T-helper 2 cell treated with Interferon-gamma antibody and Interleukin-4, amounts not matched to agents 5 μg/mL and 100 μg/mL, for 36 hours (primary cell): ENCODE data around the gene MARVELD1.

Experiments used
- DNase-seq: peaks from one replicate; pipeline ENCODE4 v3.0.0; 2021; ENCODE audit warnings: low spot score
- H3K27ac Mint-ChIP-seq: one replicate; pipeline ENCODE4 v1.8.0; 2021; ENCODE audit warnings: mild to moderate bottlenecking, mixed read lengths
- H3K27me3 Mint-ChIP-seq: one replicate; pipeline ENCODE4 v1.8.0; 2021; ENCODE audit warnings: low read depth, mixed read lengths
- H3K36me3 Mint-ChIP-seq: one replicate; pipeline ENCODE4 v1.8.0; 2021; ENCODE audit warnings: low read depth, mixed read lengths
- H3K4me1 Mint-ChIP-seq: one replicate; pipeline ENCODE4 v1.8.0; 2021; ENCODE audit warnings: low read depth, mixed read lengths
- H3K4me3 Mint-ChIP-seq: one replicate; pipeline ENCODE4 v1.8.0; 2022; ENCODE audit warnings: mild to moderate bottlenecking, moderate library complexity, mixed read lengths
- H3K9me3 Mint-ChIP-seq: one replicate; pipeline ENCODE4 v1.8.0; 2021; ENCODE audit warnings: mixed read lengths

The MARVELD1 gene

DNA sequence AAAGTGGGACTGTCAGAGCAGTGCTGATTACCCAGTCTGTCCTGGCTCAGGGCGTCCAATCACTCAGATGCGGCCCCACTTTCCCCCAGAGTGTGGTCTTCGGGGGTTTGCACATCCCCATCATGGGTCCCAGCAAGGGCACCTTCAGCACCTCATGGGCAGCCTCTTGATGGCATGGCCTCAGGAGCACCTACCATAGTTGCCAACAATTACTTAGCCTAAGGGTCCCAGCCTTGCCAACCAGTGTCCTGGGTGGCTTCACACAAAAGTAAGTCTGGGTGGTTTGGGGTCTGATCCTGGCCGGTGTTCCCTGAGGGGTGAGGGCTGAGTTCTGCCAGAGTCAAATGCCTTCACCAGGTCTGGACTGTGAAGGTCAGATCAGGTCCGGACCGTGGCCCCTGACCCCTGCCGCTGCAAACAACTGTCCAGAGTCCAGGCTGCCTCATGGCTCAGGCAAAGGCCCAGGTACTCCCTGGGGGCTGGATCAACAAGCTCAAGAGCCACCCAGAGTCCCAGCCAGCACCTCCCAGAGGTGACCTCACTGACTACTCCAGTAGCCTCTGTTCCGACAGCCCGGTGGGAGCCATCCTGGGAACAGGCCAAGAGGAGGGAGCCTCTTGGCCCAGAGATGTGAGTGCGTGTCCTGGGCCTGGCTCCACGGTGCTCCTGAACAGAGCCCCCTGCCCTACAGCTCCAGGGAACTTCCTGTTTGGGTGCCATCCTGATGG, 6.2 kb upstream of the MARVELD1 start:
- no peaks in the 10 kb centered on the region for H3K36me3 Mint-ChIP-seq
- H3K4me3 Mint-ChIP-seq, result no peak overlapping the region
- DNase-seq, result no peak
- peaks cover 13% of the 10 kb centered on the region for H3K27me3 Mint-ChIP-seq
- H3K27ac Mint-ChIP-seq, result no peak overlapping the region
- peaks cover 1% of the 10 kb centered on the region for H3K4me1 Mint-ChIP-seq
- H3K9me3 Mint-ChIP-seq, result no peaks in the 10 kb centered on the region

DNA sequence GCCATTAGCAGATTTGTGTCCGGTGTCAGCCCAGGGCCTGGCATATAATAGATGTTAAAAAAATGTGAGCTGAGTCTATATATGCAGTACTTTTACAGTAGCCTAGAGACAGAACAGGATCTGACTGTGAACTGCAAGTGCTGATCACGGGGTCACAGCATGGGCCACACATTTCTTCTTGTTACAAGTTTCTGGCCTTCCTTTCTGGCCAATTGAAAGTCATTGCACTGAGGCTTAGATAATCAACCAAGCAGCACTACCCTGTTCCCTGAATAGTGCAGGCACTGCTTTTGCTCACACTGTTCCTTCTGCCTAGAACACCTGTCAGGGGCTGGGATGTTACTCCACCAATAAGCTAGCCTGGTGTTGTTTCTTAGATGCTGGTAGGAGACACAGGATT, 5.4 kb upstream of the MARVELD1 start:
- H3K27ac Mint-ChIP-seq, result no peak overlapping the region
- H3K4me3 Mint-ChIP-seq, result no peak overlapping the region
- peaks cover 18% of the 10 kb centered on the region for H3K27me3 Mint-ChIP-seq
- no peaks in the 10 kb centered on the region for H3K36me3 Mint-ChIP-seq
- peaks cover 3% of the 10 kb centered on the region for H3K4me1 Mint-ChIP-seq
- H3K9me3 Mint-ChIP-seq, result no peaks in the 10 kb centered on the region
- no peak for DNase-seq

DNA sequence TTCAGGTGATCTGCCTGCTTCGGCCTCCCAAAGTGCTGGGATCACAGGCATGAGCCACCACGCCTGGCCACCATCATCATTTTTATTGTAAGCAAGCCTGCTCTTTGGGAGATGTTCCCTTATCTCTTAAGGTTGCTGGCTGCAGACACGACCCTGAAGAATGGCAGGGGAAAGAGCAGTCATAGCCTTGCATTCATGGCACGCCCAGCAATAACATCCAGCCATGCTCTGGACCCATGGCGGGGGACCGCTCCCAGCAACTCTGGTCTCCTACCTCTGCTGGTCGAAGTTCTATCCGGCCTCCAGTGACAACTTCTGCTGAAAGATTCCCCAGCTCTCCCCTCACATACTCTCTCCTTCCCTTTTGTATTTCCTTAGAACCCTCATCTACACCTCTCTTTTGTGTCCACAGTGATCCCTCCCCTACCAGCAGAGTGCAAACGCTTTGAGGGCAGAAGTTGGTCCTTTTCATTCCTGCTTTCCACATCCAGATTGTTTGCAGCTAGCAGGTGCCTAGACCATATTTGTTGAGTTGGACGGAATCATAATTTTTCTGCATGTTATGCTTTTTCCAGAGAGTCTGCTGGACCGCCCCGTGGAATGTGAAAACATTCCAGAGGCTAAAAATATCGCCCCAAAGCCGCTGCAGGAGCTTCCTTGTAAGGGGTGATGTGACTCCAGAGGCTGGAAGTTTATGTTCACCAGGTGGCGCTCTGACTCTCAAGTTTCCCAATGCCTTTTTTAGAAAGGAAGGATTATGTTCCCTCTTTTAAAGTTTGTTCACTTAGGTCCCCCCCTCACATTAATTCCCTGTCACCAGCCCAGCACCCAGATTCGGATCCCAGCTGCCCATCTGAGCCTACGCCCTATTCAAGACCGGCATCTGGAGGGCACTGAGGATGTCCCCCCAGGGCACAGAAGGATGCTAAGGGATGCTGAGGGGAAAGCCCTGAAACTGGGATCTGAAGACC, 4.3 kb upstream of the MARVELD1 start:
- Mint-ChIP-seq H3K4me1 (peaks cover 5% of the 10 kb centered on the region), H3K27me3 (peaks cover 20% of the 10 kb centered on the region), H3K4me3 (no peak overlapping the region), H3K9me3 (no peaks in the 10 kb centered on the region), H3K36me3 (no peaks in the 10 kb centered on the region), H3K27ac (no peak overlapping the region)
- no peak for DNase-seq

DNA sequence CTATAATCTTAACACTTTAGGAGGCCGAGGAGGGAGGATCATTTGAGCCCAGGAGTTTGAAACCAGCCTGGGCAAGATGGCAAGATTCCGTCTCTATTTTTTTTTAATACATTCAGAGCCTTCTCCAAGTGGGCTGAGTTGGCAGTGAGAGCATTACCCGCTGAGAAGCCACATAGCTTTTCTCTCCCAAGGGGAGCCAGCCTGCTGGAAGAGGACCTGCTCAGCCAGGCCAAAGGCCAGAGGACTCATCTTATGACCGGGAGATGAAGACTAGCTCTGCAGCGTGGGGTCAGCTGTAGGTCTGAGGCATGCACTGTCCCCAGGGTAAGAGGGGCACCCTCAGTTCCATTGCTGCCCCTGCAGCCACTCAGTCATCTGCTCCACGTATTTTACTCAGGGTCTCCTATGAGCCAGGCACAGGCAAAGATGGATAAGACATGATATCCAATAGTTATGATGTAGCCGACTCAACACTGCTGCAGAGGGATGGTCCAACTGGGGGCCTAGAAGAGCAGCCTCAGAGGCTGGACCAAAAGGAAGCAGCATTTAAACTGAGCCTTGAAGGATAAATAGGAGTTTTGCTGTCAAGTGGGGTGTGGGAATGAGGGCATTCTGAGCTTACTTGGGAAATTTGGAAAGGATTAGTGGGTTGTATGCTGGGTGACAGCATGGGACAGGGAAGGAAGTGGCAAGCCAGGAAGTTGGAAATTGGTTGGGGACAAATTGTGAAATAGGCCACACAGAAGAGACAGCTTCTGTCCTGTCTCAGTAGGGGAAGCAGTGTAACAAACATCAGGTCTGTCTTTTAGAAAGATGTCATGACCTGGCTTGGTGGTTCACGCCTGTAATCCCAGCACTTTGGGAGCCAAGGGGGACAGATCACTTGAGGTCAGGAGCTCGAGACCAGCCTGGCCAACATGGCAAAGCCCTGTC, 1.6 kb upstream of the MARVELD1 start:
- no peaks in the 10 kb centered on the region for H3K9me3 Mint-ChIP-seq
- peaks cover 7% of the 10 kb centered on the region for H3K4me1 Mint-ChIP-seq
- peak overlapping the region; percentile 38 for H3K4me3 Mint-ChIP-seq
- no peaks in the 10 kb centered on the region for H3K36me3 Mint-ChIP-seq
- no peak for DNase-seq
- peaks cover 31% of the 10 kb centered on the region for H3K27me3 Mint-ChIP-seq
- H3K27ac Mint-ChIP-seq, result peak overlapping the region; percentile 22

DNA sequence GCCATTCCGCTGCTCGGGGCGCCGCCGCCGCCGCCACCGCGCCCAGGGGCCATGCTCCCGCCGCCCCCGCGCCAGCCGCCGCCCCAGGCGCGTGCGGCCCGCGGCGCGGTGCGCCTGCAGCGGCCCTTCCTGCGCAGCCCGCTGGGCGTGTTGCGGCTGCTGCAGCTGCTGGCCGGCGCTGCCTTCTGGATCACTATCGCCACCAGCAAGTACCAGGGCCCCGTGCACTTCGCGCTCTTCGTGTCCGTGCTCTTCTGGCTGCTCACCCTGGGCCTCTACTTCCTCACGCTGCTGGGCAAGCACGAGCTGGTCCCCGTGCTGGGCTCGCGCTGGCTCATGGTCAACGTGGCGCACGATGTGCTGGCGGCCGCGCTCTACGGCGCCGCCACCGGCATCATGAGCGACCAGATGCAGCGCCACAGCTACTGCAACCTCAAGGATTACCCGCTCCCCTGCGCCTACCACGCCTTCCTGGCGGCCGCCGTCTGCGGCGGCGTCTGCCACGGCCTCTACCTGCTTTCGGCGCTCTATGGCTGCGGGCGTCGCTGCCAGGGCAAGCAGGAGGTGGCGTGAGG, 383 bp downstream of the MARVELD1 start:
- Mint-ChIP-seq H3K4me3 (peak overlapping the region; percentile 97), H3K4me1 (peaks cover 7% of the 10 kb centered on the region), H3K9me3 (no peaks in the 10 kb centered on the region), H3K27ac (peak overlapping the region; percentile 91), H3K36me3 (no peaks in the 10 kb centered on the region), H3K27me3 (peaks cover 28% of the 10 kb centered on the region)
- peak; percentile 60 for DNase-seq

DNA sequence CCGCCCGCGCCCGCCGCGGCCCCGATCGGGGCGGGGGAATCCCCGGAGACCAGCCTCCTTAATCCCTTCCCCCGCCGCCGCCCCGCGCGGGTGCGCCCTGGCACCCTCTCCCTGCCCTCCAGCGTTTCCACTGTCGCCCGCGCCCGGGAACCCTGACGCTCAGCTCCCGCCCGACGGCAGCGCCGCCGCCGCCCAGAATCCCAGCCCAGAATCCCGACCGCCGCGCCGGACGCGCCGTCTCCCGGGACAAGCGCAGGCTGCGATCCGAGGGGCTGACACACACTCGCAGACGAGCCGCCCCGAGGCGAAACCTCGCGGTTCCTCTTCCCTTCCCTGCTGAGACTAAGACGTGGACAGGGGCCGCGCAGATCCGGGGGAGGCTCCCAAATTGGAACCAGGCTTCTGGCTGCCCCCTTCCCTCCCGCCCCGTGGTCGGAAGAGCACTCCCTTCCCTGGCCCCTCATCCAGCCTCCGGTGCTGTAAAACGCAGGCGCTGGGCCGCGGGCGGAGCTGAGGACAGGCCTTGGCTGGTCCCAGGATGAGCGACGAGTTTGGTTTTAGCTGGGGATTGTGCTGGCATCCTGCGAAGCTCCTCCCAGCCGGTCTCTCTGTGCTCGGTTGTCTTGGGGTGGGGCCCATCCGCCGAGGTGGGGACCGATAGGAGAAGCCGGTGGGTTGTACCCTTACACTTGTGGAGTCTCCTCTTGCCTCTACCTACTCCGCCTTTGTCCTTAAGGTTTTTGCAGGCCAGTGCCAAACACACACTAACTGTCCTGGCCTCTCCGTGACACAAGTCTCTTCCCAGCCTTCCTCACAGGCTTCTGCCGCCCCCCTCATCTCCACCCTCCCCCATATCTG, 1.1 kb downstream of the MARVELD1 start:
- peaks cover 5% of the 10 kb centered on the region for H3K4me1 Mint-ChIP-seq
- H3K27me3 Mint-ChIP-seq, result peaks cover 23% of the 10 kb centered on the region
- no peak overlapping the region for H3K27ac Mint-ChIP-seq
- DNase-seq, result no peak
- H3K36me3 Mint-ChIP-seq, result no peaks in the 10 kb centered on the region
- no peaks in the 10 kb centered on the region for H3K9me3 Mint-ChIP-seq
- H3K4me3 Mint-ChIP-seq, result peak overlapping the region; percentile 97

DNA sequence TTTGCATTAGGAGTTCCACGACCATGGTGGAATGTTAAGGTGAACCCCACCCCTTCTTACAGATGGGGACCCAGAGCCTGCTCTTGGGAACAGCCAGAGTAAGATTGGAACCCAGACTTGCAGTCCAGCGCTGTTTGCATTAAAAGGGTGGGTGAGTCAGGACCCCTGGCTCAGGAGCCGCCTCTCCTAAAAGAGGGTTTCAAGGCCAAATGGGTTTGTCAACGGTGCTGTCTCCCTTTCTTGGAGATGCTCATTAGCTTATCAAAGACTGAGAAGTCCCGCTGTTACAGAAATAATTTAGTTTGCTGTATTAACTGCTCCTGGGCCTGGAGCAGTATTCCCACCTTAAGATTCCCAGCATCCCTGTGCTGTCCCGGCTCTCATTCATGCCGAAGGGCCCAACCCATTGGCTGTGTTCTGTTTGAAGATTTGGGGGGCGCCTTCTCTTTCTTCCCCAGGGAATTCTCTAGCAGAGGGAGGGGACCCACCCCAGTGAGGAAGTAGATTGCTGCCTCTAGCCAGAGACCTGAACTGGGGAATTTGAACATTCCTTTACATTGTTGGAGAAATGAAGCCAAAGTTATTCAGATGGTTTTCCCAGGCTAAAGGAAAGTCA, 1.8 kb downstream of the MARVELD1 start:
- no peak overlapping the region for H3K27ac Mint-ChIP-seq
- H3K27me3 Mint-ChIP-seq, result peaks cover 21% of the 10 kb centered on the region
- H3K4me3 Mint-ChIP-seq, result peak overlapping the region; percentile 97

DNA sequence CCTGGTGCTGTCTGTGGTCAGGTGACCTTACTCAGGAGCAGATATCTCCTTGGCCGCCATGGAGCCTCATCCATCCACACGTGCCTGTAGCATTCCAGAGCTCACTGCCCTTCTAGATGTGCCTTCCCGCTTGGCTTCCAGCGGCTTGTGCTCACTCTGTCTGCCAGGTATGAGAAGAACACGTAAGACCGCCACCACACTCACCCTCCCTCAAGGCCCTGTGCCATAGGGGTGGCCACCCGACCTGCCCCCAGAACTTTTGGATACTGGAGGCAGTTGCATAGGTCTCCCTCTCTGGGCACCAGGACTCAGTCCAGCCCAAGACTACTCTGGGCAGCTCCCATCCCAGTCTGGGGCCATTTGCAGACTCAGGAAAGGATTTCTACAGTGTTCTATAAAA, 4.1 kb downstream of the MARVELD1 start:
- Mint-ChIP-seq H3K27me3 (peaks cover 18% of the 10 kb centered on the region), H3K36me3 (no peaks in the 10 kb centered on the region), H3K9me3 (no peaks in the 10 kb centered on the region), H3K4me1 (peaks cover 10% of the 10 kb centered on the region), H3K27ac (no peak overlapping the region), H3K4me3 (no peak overlapping the region)
- DNase-seq, result no peak

More for the DNA sequence above, 1.8 kb downstream of the MARVELD1 start:
- Mint-ChIP-seq H3K36me3 (no peaks in the 10 kb centered on the region), H3K9me3 (no peaks in the 10 kb centered on the region), H3K4me1 (peaks cover 5% of the 10 kb centered on the region)
- DNase-seq, result no peak

DNA sequence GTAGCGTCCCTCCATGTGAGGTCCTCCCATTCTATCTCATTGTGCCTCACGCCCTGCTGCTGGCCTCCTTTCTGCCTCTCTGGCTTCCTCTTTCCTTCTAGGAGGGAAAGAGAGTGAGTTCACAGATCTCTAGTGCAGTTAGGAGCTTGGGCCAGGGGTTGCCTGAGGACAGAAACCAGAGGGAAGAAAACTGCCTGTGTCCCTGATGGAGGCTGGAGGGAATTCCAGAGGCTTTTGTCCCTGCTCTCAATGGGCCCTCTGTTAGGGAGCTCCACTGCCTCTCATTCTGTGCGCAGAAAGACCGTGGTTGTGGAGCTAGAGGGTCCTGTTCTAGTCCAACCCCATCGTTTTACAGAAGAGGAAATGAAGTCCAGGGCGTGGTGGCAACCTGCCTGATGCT, 4.6 kb downstream of the MARVELD1 start:
- H3K4me3 Mint-ChIP-seq, result no peak overlapping the region
- peaks cover 13% of the 10 kb centered on the region for H3K27me3 Mint-ChIP-seq
- H3K9me3 Mint-ChIP-seq, result no peaks in the 10 kb centered on the region
- H3K4me1 Mint-ChIP-seq, result peaks cover 7% of the 10 kb centered on the region
- no peak for DNase-seq
- no peaks in the 10 kb centered on the region for H3K36me3 Mint-ChIP-seq
- no peak overlapping the region for H3K27ac Mint-ChIP-seq

DNA sequence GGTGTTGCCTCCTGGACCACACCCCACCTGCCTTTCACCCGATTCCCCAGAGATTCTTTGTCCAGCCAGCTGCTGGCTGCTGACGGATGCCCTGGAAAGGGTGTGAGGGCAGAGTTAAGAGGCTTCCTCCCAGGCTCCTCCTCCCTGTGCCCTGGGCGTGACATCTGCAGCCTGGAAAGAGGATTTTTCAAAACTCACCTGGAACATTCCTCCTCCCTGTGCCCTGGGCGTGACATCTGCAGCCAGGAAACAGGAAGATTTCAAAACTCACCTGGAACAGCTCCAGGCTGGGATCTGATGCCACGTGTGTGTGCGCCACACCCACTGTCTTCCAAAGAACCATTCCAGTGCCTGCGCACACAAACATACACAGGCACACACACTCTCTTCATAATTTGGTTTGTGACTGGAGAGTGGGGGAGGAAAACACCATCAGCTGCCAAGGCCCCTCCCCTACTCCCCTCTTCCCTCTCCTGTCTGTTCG, 5.2 kb downstream of the MARVELD1 start:
- H3K4me1 Mint-ChIP-seq, result peaks cover 7% of the 10 kb centered on the region
- no peaks in the 10 kb centered on the region for H3K36me3 Mint-ChIP-seq
- no peak overlapping the region for H3K4me3 Mint-ChIP-seq
- no peaks in the 10 kb centered on the region for H3K9me3 Mint-ChIP-seq
- no peak for DNase-seq
- H3K27me3 Mint-ChIP-seq, result peaks cover 13% of the 10 kb centered on the region
- no peak overlapping the region for H3K27ac Mint-ChIP-seq

DNA sequence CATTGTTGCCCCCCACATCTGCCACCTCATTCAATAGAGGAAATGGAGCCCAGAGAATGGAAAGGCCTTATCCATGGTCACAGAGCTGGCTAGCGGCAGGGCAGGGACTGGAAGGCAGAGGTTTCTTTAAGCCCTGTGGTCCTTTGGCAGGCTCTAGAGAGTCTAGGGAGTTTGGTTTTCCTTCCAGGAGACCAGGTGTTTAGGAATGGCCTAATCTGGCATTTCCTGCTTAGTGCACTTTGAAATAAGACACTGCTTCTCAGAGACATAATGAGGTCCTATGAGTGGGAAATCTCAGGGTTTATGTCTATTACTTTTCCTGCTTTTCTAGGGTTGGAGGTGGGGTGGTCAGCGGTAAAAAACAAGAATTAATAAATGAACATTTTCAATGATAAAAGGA, 6.1 kb downstream of the MARVELD1 start:
- peaks cover 5% of the 10 kb centered on the region for H3K4me1 Mint-ChIP-seq

More for the DNA sequence above, 6.1 kb downstream of the MARVELD1 start:
- Mint-ChIP-seq H3K4me3 (no peak overlapping the region), H3K27me3 (peaks cover 11% of the 10 kb centered on the region), H3K9me3 (no peaks in the 10 kb centered on the region), H3K36me3 (no peaks in the 10 kb centered on the region), H3K27ac (no peak overlapping the region)
- no peak for DNase-seq
